Left lung (tissue), 10 donors: ENCODE measurements around the gene ARR3. TPM values are rescaled to one million over a fixed set of nuclear protein-coding genes. Genes with fewer than 3 reads are reported as not detected.

Experiments
- ATAC-seq: fragments of 200-7000 bp; cut with Tn5 transposase; one replicate; pipeline ENCODE4 v1.9.1; 2020; ENCODE audit warnings: moderate library complexity
- DNase-seq, 4 donors: peaks; one replicate each; pipeline ENCODE4 v3.0.0-alpha.2; 2013 to 2020
- H3K27ac ChIP-seq, 2 donors: fragments of 200-600 bp; sonication (generic) in 1 of 2; one replicate each; pipeline versions ENCODE4 v1.5.0 to v1.8.0; 2020 to 2021
- H3K27me3 ChIP-seq, 2 donors: fragments of 200-600 bp; sonication (generic) in 1 of 2; one replicate each; pipeline versions ENCODE4 v1.5.0 to v1.8.0; 2020 to 2021
- H3K36me3 ChIP-seq, 2 donors: fragments of 200-600 bp; sonication (generic) in 1 of 2; one replicate each; pipeline versions ENCODE4 v1.5.0 to v1.8.0; 2020 to 2021
- H3K4me1 ChIP-seq, 2 donors: fragments of 200-600 bp; one replicate each; pipeline ENCODE4 v1.8.0; 2021
- H3K4me3 ChIP-seq, 2 donors: fragments of 200-600 bp; sonication (generic) in 1 of 2; one replicate each; pipeline versions ENCODE4 v1.5.0 to v1.8.0; 2020 to 2021; ENCODE audit warnings: mild to moderate bottlenecking in 1 of 2
- H3K9me3 ChIP-seq, 2 donors: fragments of 200-600 bp; sonication (generic) in 1 of 2; one replicate each; pipeline versions ENCODE4 v1.5.0 to v1.8.0; 2020 to 2021
- intact Hi-C, 2 donors: fragments of 100-400 bp; cut with DNase I; formaldehyde crosslinking; loops; one replicate each; pipeline versions ENCODE4 v1.11.2 to v1.14.2; 2022
- polyA plus RNA-seq, 6 donors: library from polyadenylated mRNA; unstranded; fragments of 120-200 nt; gene quantifications; one replicate each; pipeline ENCODE4 v1.2.1, GENCODE V29; 2013; ENCODE audit not compliant: insufficient read length in 6 of 6
- total RNA-seq, 2 donors: library from RNA; stranded (reverse); fragmentation: NEBNext Ultra II Directional; extraction: Animal tissue kit (Norgen Biotek cat#: 25700); gene quantifications; one replicate each; pipeline ENCODE4 v1.2.1, GENCODE V29; 2021
- TF ChIP-seq, protein P1 (sequence below), 2 donors: fragments of 200-600 bp; sonication (generic) in 1 of 2; IDR thresholded peaks; one replicate each; pipeline versions ENCODE4 v1.5.0 to v1.8.0; 2021; ENCODE audit warnings: antibody characterized with exemption in 2 of 2
- donor health status: DM: no; HTN: yes; CAD: no.
- donor health status: DM: no; HTN: no; CAD: no.

ARR3 gene
- total and polyA plus RNA-seq, 8 donors: 1.2 to 2.1 (median 1.6) TPM; not detected in 2

DNA sequence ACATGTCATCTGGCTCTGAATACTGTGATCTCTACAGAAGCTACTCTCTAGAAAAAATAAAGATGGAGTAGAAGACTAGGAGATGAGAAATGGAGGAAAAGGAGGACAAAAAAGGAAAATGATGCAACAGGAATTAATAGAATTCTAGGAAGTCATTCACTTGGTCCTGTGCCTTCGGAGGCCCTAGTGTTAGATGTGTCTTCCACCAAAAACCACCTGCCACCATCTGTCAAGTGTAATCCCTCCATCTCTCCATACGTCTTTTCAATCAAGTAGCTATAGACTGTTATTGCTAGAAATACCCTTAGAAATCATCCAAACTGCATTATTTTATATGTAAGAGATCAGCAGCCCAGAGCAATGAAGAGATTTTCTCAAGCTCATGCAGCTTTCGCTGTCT lies 10.9 kb downstream of the ARR3 start:
- TF ChIP-seq, protein P1, sequence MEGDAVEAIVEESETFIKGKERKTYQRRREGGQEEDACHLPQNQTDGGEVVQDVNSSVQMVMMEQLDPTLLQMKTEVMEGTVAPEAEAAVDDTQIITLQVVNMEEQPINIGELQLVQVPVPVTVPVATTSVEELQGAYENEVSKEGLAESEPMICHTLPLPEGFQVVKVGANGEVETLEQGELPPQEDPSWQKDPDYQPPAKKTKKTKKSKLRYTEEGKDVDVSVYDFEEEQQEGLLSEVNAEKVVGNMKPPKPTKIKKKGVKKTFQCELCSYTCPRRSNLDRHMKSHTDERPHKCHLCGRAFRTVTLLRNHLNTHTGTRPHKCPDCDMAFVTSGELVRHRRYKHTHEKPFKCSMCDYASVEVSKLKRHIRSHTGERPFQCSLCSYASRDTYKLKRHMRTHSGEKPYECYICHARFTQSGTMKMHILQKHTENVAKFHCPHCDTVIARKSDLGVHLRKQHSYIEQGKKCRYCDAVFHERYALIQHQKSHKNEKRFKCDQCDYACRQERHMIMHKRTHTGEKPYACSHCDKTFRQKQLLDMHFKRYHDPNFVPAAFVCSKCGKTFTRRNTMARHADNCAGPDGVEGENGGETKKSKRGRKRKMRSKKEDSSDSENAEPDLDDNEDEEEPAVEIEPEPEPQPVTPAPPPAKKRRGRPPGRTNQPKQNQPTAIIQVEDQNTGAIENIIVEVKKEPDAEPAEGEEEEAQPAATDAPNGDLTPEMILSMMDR (IDR thresholded peaks at IDR 0.05): no peak
- no peaks in the 10 kb centered on the region for H3K27me3 ChIP-seq
- ATAC-seq (no peak), DNase-seq (no peak)
- no peaks in the 10 kb centered on the region for H3K9me3 ChIP-seq
- intact Hi-C loops: no loop called here
- no peaks in the 10 kb centered on the region for H3K4me1 ChIP-seq
- H3K4me3 ChIP-seq: no peak overlapping the region
- no peaks in the 10 kb centered on the region for H3K36me3 ChIP-seq
- H3K27ac ChIP-seq: no peak overlapping the region

DNA sequence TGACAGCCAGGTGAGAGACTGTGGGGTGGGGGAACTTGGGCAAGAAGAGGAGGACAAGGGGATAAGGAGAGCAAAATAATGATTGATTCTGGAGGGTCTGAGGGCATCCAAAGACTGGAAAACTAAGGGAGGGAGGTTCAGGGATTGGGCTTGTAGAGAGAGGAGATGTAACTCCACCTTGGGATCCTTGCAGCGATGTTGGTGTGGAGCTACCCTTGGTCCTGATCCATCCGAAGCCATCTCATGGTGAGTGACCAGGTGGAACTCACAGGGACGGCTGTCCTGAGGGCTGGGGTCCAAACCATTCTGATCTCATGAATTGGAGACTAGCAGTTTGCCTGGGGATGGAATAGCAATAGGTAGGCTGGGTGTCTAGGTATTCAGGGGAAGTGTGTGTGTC lies 12.4 kb downstream of the ARR3 start:
- Histone ChIP-seq H3K27ac (no peak overlapping the region), H3K4me3 (no peak overlapping the region), H3K4me1 (no peaks in the 10 kb centered on the region), H3K36me3 (peaks cover 0 to 11% of the 10 kb centered on the region in 2 donors), H3K9me3 (no peaks in the 10 kb centered on the region), H3K27me3 (no peaks in the 10 kb centered on the region)
- DNase-seq (no peak), ATAC-seq (no peak)
- intact Hi-C loops: no loop called here
- TF ChIP-seq, protein P1 (IDR thresholded peaks at IDR 0.05): no peak

DNA sequence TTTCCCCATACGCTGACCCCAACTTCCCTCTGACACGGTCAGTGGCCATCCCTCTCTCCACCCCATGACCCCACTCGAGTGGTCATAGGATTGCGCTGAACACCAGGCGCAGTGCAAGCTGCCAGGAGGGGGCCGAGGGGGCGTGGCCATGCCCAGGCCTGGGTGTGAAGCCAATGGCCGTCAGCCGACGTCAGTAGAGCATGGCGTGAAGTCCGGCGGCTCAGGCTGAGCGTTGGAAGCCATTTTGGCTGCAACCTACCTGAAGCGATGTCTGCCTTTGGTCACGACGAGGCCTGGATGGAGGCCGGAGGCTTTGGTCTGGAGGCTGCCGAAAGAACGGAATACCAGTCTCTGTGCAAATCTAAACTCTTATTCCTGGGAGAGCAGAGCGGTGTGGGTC lies 13.8 kb downstream of the ARR3 start, which contains the start of gene RAB41:
Gene RAB41, plus strand, starts transcription at position 222 of the 400 bp plus-strand sequence. Its CDS starts 46 bp downstream, at position 268.
- TF ChIP-seq, protein P1 (IDR thresholded peaks at IDR 0.05): no peak
- intact Hi-C loops: no loop called here
- Histone ChIP-seq H3K36me3 (peaks cover 0 to 18% of the 10 kb centered on the region in 2 donors), H3K27me3 (no peaks in the 10 kb centered on the region), H3K27ac (no peak within 1 kb of the TSS), H3K4me1 (no peaks in the 10 kb centered on the region), H3K4me3 (no peak within 1 kb of the TSS), H3K9me3 (no peaks in the 10 kb centered on the region)
- no peak for ATAC-seq
- DNase-seq: no peak

DNA sequence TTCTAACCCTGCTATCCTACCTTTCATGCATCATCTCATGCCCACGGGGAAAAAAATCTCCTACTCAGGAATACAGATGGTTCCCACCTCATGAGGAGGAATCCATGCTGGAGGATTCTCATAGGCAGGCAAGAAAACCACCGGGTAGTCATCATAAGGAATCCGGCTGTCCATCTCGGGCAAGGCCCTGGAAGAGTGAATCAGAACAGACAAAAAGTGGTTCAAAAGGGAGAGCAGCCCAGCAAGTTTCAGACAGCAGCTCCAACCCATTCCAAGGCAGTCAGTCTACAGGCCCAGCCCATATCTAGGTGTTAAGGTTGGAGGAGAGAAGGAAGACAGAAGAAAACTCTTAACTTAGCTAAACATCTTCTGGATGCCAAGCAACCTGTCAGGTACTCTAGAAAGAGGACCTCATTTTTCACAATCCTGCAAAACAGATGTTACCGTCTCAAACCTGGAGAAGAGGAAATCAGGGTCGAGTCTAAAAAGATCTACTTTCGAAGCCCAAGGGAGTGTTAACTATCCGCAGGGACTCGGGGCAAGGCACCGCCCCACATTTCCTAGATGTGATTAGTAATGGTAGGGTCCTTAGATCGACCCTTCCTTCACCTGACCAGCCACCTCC lies 21.1 kb downstream of the ARR3 start:
- no peak for DNase-seq
- TF ChIP-seq, protein P1 (IDR thresholded peaks at IDR 0.05): no peak

DNA sequence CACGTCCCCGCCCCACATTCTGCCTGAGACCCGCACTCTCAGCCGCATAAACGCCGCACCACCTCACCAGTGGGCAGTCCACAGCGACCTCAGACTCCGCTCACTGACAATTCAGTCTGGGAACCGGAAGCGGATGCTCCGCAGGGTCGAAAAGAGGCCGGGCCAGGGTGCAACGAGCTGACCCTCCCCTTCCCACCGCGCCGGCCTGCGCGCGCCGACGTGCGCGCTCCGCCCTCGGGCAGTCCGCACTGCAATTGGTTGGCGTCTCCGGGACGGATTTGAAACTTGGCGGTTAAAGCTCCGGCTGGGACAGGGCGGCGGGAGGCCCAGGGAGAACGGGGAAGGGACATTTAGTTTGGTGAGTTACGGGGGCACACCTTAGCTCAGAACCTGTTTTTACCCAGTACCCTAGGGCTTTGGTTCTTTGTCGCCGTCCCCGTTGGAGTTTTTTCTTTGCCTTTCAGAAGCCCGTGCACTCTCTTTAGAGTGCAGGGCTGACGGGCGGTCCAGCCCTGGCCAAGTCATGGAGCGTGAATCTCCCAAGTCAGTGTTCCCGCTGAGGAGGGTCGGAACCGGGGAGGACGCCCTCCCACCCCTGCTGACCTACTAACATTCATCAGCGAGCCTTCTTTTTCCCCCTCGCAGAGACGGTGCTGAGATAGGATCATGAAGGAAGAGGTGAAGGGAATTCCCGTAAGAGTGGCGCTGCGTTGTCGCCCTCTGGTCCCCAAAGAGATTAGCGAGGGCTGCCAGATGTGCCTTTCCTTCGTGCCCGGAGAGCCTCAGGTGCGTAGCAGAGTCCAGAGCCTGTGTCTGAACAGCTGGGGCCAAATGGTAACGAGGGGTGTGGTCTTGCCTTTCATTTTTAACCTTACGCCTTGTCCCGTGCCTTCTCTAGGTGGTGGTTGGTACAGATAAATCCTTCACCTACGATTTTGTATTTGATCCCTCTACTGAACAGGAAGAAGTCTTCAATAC lies 21.9 kb downstream of the ARR3 start, which contains the start of the genes KIF4A and PDZD11:
Gene KIF4A, plus strand, starts transcription at position 312 of the 978 bp plus-strand sequence. Its CDS starts 355 bp downstream, at position 667.
Gene PDZD11, minus strand, starts transcription at position 135 of the 978 bp plus-strand sequence. CDS start 586 bp downstream, outside the sequence.
- ATAC-seq: peak; percentile 100
- peak within 1 kb of the TSS; percentile 43 to 52 for H3K4me3 ChIP-seq
- no peaks in the 10 kb centered on the region for H3K27me3 ChIP-seq
- TF ChIP-seq, protein P1 (IDR thresholded peaks at IDR 0.05): no peak
- H3K27ac ChIP-seq: peak within 1 kb of the TSS in 1 of 2 donors; percentile 64
- H3K9me3 ChIP-seq: no peaks in the 10 kb centered on the region
- H3K36me3 ChIP-seq: peaks cover 0 to 23% of the 10 kb centered on the region in 2 donors
- intact Hi-C loops: no loop called here
- peaks cover 3 to 7% of the 10 kb centered on the region in 2 donors for H3K4me1 ChIP-seq
- peak; percentile 76 to 92 (median 90) for DNase-seq

More for the DNA sequence above, 21.1 kb downstream of the ARR3 start:
- peak overlapping the region in 1 of 2 donors; percentile 64 for H3K27ac ChIP-seq
- H3K4me3 ChIP-seq: peak overlapping the region; percentile 43 to 52
- H3K36me3 ChIP-seq: peaks cover 0 to 29% of the 10 kb centered on the region in 2 donors
- ATAC-seq: no peak
- H3K27me3 ChIP-seq: no peaks in the 10 kb centered on the region
- peaks cover 3 to 7% of the 10 kb centered on the region in 2 donors for H3K4me1 ChIP-seq
- intact Hi-C loops: no loop called here
- no peaks in the 10 kb centered on the region for H3K9me3 ChIP-seq
